ENCODE data around the gene CNOT2. TPM values are rescaled to one million over a fixed set of nuclear protein-coding genes. Genes with fewer than 3 reads are reported as not detected.

Gene CNOT2
- total RNA-seq, 1 donor from 2014 or later, result 67.2 TPM

DNA sequence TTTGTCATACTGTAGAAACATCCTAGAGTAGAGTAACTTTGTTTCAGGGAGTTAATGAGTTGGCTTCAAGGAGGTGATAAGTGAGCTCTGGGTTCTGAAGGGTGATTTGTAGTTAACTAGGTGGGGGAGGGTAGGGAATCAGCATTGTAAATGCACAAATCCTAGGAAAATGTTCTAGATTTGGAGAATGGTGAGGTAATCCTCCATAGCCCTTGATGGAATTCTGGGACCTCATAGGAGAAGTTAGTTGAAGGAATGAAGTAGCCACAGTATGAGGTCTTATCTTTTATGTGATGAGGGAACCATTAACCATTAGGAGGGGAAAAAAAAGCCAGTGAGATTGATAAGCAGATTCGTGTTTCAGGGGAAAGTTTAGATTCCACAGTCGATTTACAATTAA lies 8.0 kb downstream of the CNOT2 start:
- Histone ChIP-seq H3K4me2 (ENCODE audit: low read length) (peak overlapping the region; percentile 7), H3K27me3 (ENCODE audit: insufficient read depth, low read length) (no peaks in the 10 kb centered on the region), H3K9ac (ENCODE audit: low read length) (no peak overlapping the region), H3K27ac (ENCODE audit: low read depth, low read length) (peak overlapping the region; percentile 6), H3K4me3 (ENCODE audit: insufficient read depth, low read depth, low read length) (no peak overlapping the region), H3K9me3 (ENCODE audit: insufficient read depth, low read depth, low read length) (no peaks in the 10 kb centered on the region), H2AFZ (ENCODE audit: low read depth, low read length) (no peak overlapping the region), H3K4me1 (ENCODE audit: insufficient read depth, low read length) (peaks cover 28% of the 10 kb centered on the region), H3K36me3 (ENCODE audit: insufficient read depth, low read length) (peaks cover 5% of the 10 kb centered on the region), H4K20me1 (ENCODE audit: insufficient read depth, low read length) (peaks cover 58% of the 10 kb centered on the region), H3K79me2 (ENCODE audit: insufficient read depth, low read length) (peaks cover 99% of the 10 kb centered on the region)
- peaks cover 49% of the 10 kb centered on the region for H3K4me1 Mint-ChIP-seq (ENCODE audit: low read depth, unreplicated experiment)
- H3K27ac Mint-ChIP-seq (ENCODE audit: unreplicated experiment), result no peak overlapping the region
- H3K27me3 Mint-ChIP-seq (ENCODE audit: low read depth, unreplicated experiment), result no peaks in the 10 kb centered on the region
- H3K36me3 Mint-ChIP-seq (ENCODE audit: low read depth, unreplicated experiment), result no peaks in the 10 kb centered on the region
- TF ChIP-seq EZH2 (IDR thresholded peaks at IDR 0.05; ENCODE audit: insufficient read depth, low read length), result no peak
- TF ChIP-seq, protein P1, sequence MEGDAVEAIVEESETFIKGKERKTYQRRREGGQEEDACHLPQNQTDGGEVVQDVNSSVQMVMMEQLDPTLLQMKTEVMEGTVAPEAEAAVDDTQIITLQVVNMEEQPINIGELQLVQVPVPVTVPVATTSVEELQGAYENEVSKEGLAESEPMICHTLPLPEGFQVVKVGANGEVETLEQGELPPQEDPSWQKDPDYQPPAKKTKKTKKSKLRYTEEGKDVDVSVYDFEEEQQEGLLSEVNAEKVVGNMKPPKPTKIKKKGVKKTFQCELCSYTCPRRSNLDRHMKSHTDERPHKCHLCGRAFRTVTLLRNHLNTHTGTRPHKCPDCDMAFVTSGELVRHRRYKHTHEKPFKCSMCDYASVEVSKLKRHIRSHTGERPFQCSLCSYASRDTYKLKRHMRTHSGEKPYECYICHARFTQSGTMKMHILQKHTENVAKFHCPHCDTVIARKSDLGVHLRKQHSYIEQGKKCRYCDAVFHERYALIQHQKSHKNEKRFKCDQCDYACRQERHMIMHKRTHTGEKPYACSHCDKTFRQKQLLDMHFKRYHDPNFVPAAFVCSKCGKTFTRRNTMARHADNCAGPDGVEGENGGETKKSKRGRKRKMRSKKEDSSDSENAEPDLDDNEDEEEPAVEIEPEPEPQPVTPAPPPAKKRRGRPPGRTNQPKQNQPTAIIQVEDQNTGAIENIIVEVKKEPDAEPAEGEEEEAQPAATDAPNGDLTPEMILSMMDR (IDR thresholded peaks at IDR 0.05; ENCODE audit: insufficient read depth, low read depth, low read length), result no peak
- no peaks in the 10 kb centered on the region for H3K9me3 Mint-ChIP-seq (ENCODE audit: unreplicated experiment)
- FAIRE-seq (no peak), DNase-seq (ENCODE audit: low read depth) (peak; percentile 19)
- no peak overlapping the region for H3K4me3 Mint-ChIP-seq (ENCODE audit: unreplicated experiment)

DNA sequence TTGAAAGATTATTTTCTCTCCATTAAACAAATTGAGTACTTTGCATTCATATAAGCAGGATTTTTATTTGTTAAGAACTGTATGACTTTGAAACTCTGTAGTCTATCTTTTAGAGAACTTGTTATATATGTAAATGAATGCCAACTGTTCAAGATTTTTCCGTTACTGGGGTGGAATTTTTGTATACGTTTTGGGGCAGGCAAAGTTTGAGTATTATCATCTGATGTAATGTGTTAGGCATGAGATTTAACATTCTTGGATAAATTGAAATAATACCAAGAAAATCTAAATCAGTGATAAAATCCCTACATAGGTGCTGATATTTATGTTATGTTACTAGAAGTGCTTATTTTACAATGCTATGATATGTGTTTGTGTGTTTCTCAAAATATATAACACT lies 8.4 kb downstream of the CNOT2 start:
- no peak for TF ChIP-seq EZH2 (IDR thresholded peaks at IDR 0.05; ENCODE audit: insufficient read depth, low read length)
- TF ChIP-seq, protein P1 (IDR thresholded peaks at IDR 0.05; ENCODE audit: insufficient read depth, low read depth, low read length), result no peak
- Mint-ChIP-seq H3K4me3 (ENCODE audit: unreplicated experiment) (no peak overlapping the region), H3K36me3 (ENCODE audit: low read depth, unreplicated experiment) (no peaks in the 10 kb centered on the region), H3K9me3 (ENCODE audit: unreplicated experiment) (no peaks in the 10 kb centered on the region), H3K27ac (ENCODE audit: unreplicated experiment) (no peak overlapping the region), H3K27me3 (ENCODE audit: low read depth, unreplicated experiment) (no peaks in the 10 kb centered on the region), H3K4me1 (ENCODE audit: low read depth, unreplicated experiment) (peaks cover 47% of the 10 kb centered on the region)
- Histone ChIP-seq H3K36me3 (ENCODE audit: insufficient read depth, low read length) (peaks cover 5% of the 10 kb centered on the region), H3K27me3 (ENCODE audit: insufficient read depth, low read length) (no peaks in the 10 kb centered on the region), H3K4me3 (ENCODE audit: insufficient read depth, low read depth, low read length) (no peak overlapping the region), H3K9me3 (ENCODE audit: insufficient read depth, low read depth, low read length) (no peaks in the 10 kb centered on the region), H3K9ac (ENCODE audit: low read length) (no peak overlapping the region), H3K79me2 (ENCODE audit: insufficient read depth, low read length) (peaks cover 99% of the 10 kb centered on the region), H4K20me1 (ENCODE audit: insufficient read depth, low read length) (peaks cover 53% of the 10 kb centered on the region), H3K4me1 (ENCODE audit: insufficient read depth, low read length) (peaks cover 25% of the 10 kb centered on the region), H2AFZ (ENCODE audit: low read depth, low read length) (no peak overlapping the region), H3K27ac (ENCODE audit: low read depth, low read length) (peak overlapping the region; percentile 6), H3K4me2 (ENCODE audit: low read length) (peak overlapping the region; percentile 7)
- DNase-seq (ENCODE audit: low read depth) (no peak), FAIRE-seq (no peak)

DNA sequence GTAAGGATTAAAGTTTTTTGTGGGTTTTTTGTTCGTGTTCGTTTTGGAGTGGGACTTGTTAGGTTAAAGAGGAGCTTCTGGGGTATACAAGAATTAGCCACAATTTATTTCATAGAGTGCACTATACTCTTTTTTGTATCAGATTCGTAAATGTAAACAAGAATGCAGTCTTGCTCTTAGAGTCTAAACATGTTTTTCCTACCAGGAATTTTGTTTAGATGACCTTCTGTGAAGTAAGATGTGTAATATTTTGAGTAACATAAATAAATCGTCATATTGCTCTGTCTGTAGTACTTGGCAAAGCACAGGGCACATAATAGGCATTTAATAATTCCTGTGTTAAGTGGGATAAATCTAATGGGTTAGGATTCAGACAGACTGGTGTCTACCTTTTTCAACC lies 9.6 kb downstream of the CNOT2 start:
- Mint-ChIP-seq H3K4me1 (ENCODE audit: low read depth, unreplicated experiment) (peaks cover 38% of the 10 kb centered on the region), H3K36me3 (ENCODE audit: low read depth, unreplicated experiment) (no peaks in the 10 kb centered on the region), H3K4me3 (ENCODE audit: unreplicated experiment) (no peak overlapping the region), H3K9me3 (ENCODE audit: unreplicated experiment) (peaks cover 2% of the 10 kb centered on the region), H3K27ac (ENCODE audit: unreplicated experiment) (no peak overlapping the region), H3K27me3 (ENCODE audit: low read depth, unreplicated experiment) (no peaks in the 10 kb centered on the region)
- no peak overlapping the region for H2AFZ ChIP-seq (ENCODE audit: low read depth, low read length)
- peaks cover 42% of the 10 kb centered on the region for H4K20me1 ChIP-seq (ENCODE audit: insufficient read depth, low read length)
- H3K4me3 ChIP-seq (ENCODE audit: insufficient read depth, low read depth, low read length), result no peak overlapping the region
- no peak overlapping the region for H3K27ac ChIP-seq (ENCODE audit: low read depth, low read length)
- no peaks in the 10 kb centered on the region for H3K27me3 ChIP-seq (ENCODE audit: insufficient read depth, low read length)
- no peak overlapping the region for H3K9ac ChIP-seq (ENCODE audit: low read length)
- H3K9me3 ChIP-seq (ENCODE audit: insufficient read depth, low read depth, low read length), result no peaks in the 10 kb centered on the region
- DNase-seq (ENCODE audit: low read depth), result no peak
- peaks cover 99% of the 10 kb centered on the region for H3K79me2 ChIP-seq (ENCODE audit: insufficient read depth, low read length)
- H3K4me2 ChIP-seq (ENCODE audit: low read length), result no peak overlapping the region
- H3K36me3 ChIP-seq (ENCODE audit: insufficient read depth, low read length), result peaks cover 5% of the 10 kb centered on the region
- FAIRE-seq, result no peak
- peaks cover 19% of the 10 kb centered on the region for H3K4me1 ChIP-seq (ENCODE audit: insufficient read depth, low read length)
- TF ChIP-seq EZH2 (IDR thresholded peaks at IDR 0.05; ENCODE audit: insufficient read depth, low read length), result no peak
- TF ChIP-seq, protein P1 (IDR thresholded peaks at IDR 0.05; ENCODE audit: insufficient read depth, low read depth, low read length), result no peak

All from astrocyte (in vitro differentiated cells and primary cell).